PFSK-1 (cell line): ENCODE data around the gene PEX7.

Source experiments
- FOXP2 ChIP-seq: optimal IDR thresholded peaks from 2 replicates; pipeline ENCODE3; 2011; ENCODE audit warnings: borderline replicate concordance, control low read depth, inconsistent platforms; ENCODE audit not compliant: insufficient read depth; ENCODE audit errors: extremely low read length, extremely low read depth
- POLR2AphosphoS5 ChIP-seq: IDR thresholded peaks from 2 replicates; pipeline ENCODE4 v1.6.1; 2012; ENCODE audit warnings: low read depth, mild to moderate bottlenecking, control low read depth, low read length, moderate library complexity
- SIN3A ChIP-seq: IDR thresholded peaks from 2 replicates; pipeline ENCODE4 v1.6.1; 2012; ENCODE audit warnings: mild to moderate bottlenecking, low read length, moderate library complexity, borderline replicate concordance; ENCODE audit not compliant: insufficient read depth
- TAF1 ChIP-seq: IDR thresholded peaks from 2 replicates; pipeline ENCODE4 v1.6.1; 2012; ENCODE audit warnings: low read length, control low read depth, borderline replicate concordance; ENCODE audit not compliant: insufficient read depth
- TF ChIP-seq, protein P1 (sequence below), 2 experiments: IDR thresholded peaks; 2 replicates each; pipeline versions ENCODE4 v1.6.1 to v1.8.0; 2011 to 2012; ENCODE audit warnings: low read depth in 2 of 2, low read length in 2 of 2, control low read depth in 1 of 2, inconsistent platforms in 1 of 2, mild to moderate bottlenecking in 1 of 2, moderate library complexity in 1 of 2; ENCODE audit not compliant: insufficient read depth in 1 of 2

Gene PEX7

DNA sequence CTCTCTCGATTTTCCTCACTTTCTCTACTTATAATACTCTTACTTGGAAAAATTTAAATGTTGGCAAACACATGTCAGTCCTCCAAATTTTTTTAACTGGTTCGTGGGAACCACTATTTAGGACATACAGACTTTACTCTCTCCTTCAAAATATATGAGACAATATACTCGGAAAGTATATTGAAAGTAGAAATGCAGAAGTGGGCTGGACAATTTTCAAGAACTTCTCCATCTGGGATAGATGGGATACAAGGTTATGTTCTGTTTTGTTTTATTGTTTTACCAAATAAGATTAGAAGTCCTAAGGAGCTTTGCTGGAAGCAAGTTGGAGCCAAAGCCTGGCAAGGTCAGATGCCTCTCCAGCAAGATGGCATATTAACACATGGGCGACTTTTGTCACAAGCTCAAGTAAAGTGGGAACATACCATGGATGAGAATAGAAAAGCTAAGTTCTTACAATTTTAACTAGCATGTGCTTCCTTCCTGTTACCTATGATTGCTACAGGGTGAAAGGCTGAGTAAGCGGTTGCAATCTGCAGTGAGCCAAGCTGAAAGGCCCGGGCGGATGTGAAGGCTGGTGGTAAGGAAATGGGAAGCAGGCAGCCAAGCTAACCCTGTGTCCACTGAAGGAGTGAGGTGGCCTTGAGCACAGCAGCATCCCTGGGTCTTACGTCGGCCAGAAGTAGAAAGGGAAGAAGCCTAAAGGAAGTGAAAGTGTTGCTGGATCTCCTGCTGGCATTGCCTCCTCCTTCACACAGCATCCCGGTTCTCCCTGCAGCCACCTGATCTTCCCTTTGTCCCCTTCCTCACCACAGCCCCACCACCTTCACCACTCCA is 37.3 kb upstream of the PEX7 start:
- TF ChIP-seq, protein P1, sequence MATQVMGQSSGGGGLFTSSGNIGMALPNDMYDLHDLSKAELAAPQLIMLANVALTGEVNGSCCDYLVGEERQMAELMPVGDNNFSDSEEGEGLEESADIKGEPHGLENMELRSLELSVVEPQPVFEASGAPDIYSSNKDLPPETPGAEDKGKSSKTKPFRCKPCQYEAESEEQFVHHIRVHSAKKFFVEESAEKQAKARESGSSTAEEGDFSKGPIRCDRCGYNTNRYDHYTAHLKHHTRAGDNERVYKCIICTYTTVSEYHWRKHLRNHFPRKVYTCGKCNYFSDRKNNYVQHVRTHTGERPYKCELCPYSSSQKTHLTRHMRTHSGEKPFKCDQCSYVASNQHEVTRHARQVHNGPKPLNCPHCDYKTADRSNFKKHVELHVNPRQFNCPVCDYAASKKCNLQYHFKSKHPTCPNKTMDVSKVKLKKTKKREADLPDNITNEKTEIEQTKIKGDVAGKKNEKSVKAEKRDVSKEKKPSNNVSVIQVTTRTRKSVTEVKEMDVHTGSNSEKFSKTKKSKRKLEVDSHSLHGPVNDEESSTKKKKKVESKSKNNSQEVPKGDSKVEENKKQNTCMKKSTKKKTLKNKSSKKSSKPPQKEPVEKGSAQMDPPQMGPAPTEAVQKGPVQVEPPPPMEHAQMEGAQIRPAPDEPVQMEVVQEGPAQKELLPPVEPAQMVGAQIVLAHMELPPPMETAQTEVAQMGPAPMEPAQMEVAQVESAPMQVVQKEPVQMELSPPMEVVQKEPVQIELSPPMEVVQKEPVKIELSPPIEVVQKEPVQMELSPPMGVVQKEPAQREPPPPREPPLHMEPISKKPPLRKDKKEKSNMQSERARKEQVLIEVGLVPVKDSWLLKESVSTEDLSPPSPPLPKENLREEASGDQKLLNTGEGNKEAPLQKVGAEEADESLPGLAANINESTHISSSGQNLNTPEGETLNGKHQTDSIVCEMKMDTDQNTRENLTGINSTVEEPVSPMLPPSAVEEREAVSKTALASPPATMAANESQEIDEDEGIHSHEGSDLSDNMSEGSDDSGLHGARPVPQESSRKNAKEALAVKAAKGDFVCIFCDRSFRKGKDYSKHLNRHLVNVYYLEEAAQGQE (IDR thresholded peaks at IDR 0.05; ENCODE audit: insufficient read depth in 1 of 2, low read depth in 2 of 2, low read length in 2 of 2) = no peak
- TF ChIP-seq POLR2AphosphoS5 = no peak
- no peak for TF ChIP-seq FOXP2
- no peak for TF ChIP-seq TAF1
- TF ChIP-seq SIN3A = no peak

DNA sequence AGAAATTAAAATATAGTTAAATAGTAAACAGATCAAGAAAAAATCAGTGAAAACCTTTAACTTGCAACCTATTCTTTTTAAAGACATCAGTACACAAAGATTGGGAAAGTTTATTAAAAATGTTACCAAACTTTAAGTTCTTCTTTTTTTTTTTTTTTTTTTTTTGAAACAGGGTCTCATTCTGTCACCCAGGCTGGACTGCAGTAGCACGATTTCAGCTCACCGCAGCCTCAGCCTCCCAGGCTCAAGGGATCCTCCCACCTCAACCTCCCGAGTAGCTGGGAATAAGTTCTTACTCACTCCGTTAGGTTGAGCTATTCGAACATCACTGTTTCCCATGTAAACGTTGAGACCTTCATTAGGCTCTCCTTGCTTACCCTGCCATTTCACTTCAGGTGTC is 35.7 kb upstream of the PEX7 start:
- TF ChIP-seq, protein P1 (IDR thresholded peaks at IDR 0.05; ENCODE audit: insufficient read depth in 1 of 2, low read depth in 2 of 2, low read length in 2 of 2) = no peak
- TF ChIP-seq SIN3A (no peak), TAF1 (no peak), POLR2AphosphoS5 (no peak), FOXP2 (no peak)

DNA sequence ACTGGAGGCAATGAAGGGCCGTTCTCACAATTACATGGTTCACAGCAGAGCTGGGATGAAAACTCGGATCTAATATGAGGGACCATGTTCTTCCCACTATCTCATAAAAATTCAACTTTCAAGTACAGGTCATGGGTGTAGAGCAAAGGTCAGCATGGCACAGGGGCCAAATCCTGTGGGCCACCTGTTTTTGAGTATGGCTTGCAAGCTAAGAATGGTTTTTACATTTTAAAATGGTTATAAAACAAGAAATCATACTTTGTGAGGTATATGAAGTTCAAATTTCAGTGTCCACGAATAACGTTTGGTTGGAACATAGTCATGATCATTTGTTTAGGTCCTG is 34.7 kb upstream of the PEX7 start:
- TF ChIP-seq FOXP2 (no peak), POLR2AphosphoS5 (no peak), TAF1 (no peak), SIN3A (no peak)
- TF ChIP-seq, protein P1 (IDR thresholded peaks at IDR 0.05; ENCODE audit: insufficient read depth in 1 of 2, low read depth in 2 of 2, low read length in 2 of 2) = no peak

DNA sequence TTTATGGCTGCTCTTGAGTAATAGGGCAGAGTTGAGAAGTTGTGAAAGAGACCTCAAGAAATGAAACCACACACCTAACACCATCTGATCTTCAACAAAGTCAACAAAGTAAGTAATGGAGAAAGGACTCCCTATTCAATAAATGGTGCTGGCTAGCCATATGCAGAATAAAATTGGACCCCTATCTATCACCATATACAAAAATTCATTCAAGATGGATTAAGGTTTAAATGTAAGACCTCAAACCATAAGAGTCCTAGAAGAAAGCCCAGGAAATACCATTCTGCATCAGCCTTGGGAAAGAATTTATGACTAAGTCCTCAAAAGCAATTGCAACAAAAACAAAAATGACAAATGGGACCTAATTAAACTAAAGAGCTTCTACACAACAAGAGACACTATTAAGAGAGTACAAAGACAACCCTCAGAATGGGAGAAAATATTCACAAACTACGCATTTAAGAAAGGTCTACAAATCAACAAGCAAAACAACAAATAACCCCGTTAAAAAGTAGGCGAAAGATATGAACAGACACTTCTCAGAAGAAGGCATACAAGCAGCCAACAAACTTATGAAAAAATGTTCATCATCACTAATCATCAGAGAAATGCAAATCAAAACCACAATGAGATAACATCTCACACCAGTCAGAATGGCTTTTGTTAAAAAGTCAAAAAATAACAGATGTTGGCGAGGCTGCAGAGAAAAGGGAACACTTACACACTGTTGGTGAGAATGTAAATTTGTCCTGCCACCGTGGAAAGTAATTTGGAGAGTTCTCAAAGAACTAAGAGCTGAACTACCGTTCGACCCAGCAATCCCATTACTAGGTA is 34.1 kb upstream of the PEX7 start:
- TF ChIP-seq FOXP2 (no peak), TAF1 (no peak), SIN3A (no peak)
- TF ChIP-seq, protein P1 (IDR thresholded peaks at IDR 0.05; ENCODE audit: insufficient read depth in 1 of 2, low read depth in 2 of 2, low read length in 2 of 2) = no peak
